Left kidney (tissue), 2 donors: ENCODE measurements around the gene GADD45B. TPM values are rescaled to one million over a fixed set of nuclear protein-coding genes. Genes with fewer than 3 reads are reported as not detected.
A peak's percentile ranks its signal among the peaks of the same experiment; 100 is the strongest.
"Not testable (repeated sequence)": the region's sequence is repeated elsewhere in the genome, so short reads cannot be mapped to it uniquely, and the experiment has no call there.

ENCODE experiments used
- DNase-seq: peaks from one replicate; pipeline ENCODE4 v3.0.0-alpha.2; 2013
- polyA plus RNA-seq: library from polyadenylated mRNA; unstranded; fragments of 120-200 nt; gene quantifications from one replicate; pipeline ENCODE4 v1.2.1, GENCODE V29; 2013; ENCODE audit not compliant: insufficient read length

GADD45B gene
- polyA plus RNA-seq, 1 donor: 7.6 TPM

GRCh38 chr19:2443116-2443784, 32.7 kb upstream of the GADD45B start:
- DNase-seq: no peak

- DNase-seq: no peak
These were observed 32.1 kb upstream of the GADD45B start for GRCh38 chr19:2443785-2444182.

GRCh38 chr19:2444251-2445002, 31.5 kb upstream of the GADD45B start:
- no peak for DNase-seq

GRCh38 chr19:2446381-2446780, 29.5 kb upstream of the GADD45B start:
- DNase-seq: no peak

GRCh38 chr19:2449019-2449418, 26.9 kb upstream of the GADD45B start:
- no peak for DNase-seq

GRCh38 chr19:2451138-2451537, 24.8 kb upstream of the GADD45B start:
- DNase-seq: no peak

GRCh38 chr19:2451741-2452140, 24.2 kb upstream of the GADD45B start:
- no peak for DNase-seq

- DNase-seq: no peak
These were observed 22.4 kb upstream of the GADD45B start for GRCh38 chr19:2453431-2454025.

- DNase-seq: no peak
These were observed 21.5 kb upstream of the GADD45B start for GRCh38 chr19:2454199-2454961.

- no peak for DNase-seq
These were observed 20.7 kb upstream of the GADD45B start for GRCh38 chr19:2454962-2455850.

- DNase-seq: no peak
These were observed 19.9 kb upstream of the GADD45B start for GRCh38 chr19:2455851-2456570.

- no peak for DNase-seq
These were observed 18.4 kb upstream of the GADD45B start for GRCh38 chr19:2457394-2458037.

GRCh38 chr19:2458054-2458453, 17.9 kb upstream of the GADD45B start:
- DNase-seq: no peak

GRCh38 chr19:2458776-2459175, 17.2 kb upstream of the GADD45B start:
- DNase-seq: not testable (repeated sequence)

- no peak for DNase-seq
These were observed 15.7 kb upstream of the GADD45B start for GRCh38 chr19:2460245-2460644.

- DNase-seq: peak; percentile 60
These were observed 13.9 kb upstream of the GADD45B start for GRCh38 chr19:2461751-2462634.

GRCh38 chr19:2462635-2463421, 13.1 kb upstream of the GADD45B start:
- DNase-seq: peak; percentile 97

GRCh38 chr19:2463694-2464093, 12.2 kb upstream of the GADD45B start:
- DNase-seq: not testable (repeated sequence)
